GM21360 (cell line): ENCODE measurements around the gene CCT2.
"Not testable (repeated sequence)": the region's sequence is repeated elsewhere in the genome, so short reads cannot be mapped to it uniquely, and the experiment has no call there.

ENCODE experiments used
- ATAC-seq: cut with Tn5 transposase; IDR thresholded peaks from one replicate; pipeline ENCODE4 v1.9.1; 2021; ENCODE audit warnings: mild to moderate bottlenecking, moderate library complexity; ENCODE audit not compliant: unreplicated experiment

Gene CCT2

DNA sequence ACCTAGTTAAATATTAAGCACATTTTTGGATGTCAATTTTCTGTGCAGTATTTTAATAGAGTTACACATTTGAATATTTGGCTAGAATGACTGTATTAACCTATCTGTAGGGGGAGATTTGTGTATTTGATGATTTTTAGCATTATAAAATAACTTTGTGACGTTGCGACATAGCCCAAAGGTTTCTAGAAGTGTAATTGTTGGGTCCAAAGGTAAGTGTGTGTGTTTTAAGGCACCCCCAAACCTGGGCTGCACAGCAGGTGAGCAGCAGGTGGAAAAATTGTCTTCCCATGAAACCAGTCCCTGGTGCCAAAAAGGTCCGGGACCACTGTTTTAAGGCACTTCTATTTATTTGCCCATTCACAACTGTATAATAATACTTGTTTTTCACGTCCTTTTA, 3.3 kb downstream of the CCT2 start:
- ATAC-seq: no peak

DNA sequence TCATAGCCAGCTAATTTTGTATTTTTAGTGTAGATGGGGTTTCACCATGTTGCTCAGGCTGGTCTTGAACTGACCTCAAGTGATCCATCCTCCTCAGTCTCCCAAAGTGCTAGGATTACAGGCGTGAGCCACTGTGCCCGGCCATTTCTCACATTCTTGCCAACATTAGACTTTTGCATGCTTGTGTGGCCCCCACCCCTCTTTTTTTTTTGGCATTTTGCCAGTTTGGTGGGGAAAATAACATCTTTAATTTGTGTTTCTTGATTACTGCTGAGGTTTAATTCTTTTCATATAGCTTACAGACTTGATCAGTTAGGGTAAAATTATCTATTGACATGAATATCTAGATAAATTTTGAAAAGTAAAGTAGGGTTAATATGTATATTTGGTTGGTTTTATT, 3.8 kb downstream of the CCT2 start:
- ATAC-seq: no peak

DNA sequence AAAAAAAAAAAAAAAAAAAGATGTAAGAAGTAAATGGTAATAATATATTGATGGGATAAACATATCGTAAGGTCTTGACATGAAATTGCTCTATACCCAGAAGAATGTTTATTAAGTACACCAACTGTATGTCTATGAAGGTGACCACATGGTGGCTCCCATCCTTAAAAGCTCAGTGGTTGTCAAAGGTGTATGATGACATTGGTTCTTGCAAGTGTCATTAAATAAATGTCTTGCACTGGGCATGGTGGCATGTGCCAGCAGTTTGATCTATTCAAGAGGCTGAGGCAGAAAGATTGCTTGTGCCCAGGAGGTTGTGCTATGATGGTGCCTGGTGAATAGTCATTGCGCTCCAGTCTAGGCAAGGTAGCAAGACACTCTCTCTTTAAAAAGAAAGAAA, 10.4 kb downstream of the CCT2 start:
- ATAC-seq: no peak

DNA sequence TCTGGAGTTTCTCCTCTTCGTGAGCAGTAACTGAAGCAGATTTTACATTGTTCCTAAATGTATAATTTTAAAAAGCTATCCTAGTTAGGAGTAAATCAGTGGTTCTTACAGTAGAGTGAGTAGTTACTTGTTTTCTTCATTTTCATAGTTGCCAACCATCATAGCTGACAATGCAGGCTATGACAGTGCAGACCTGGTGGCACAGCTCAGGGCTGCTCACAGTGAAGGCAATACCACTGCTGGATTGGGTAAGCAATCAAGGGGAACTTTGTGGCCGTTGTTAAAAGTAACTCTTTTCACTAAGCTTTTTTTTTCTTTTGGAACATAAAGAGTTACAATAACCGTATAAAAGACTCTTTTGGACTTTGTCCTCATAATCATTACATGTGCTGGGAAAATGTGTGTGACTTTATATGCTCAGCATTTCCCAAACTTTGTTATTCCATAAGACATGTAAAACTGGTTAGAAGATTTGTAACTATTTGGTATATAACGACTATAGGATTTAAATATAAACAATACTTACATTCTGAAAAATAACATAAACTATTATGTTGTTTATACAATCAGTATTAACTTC, 13.0 kb downstream of the CCT2 start:
- ATAC-seq: no peak

DNA sequence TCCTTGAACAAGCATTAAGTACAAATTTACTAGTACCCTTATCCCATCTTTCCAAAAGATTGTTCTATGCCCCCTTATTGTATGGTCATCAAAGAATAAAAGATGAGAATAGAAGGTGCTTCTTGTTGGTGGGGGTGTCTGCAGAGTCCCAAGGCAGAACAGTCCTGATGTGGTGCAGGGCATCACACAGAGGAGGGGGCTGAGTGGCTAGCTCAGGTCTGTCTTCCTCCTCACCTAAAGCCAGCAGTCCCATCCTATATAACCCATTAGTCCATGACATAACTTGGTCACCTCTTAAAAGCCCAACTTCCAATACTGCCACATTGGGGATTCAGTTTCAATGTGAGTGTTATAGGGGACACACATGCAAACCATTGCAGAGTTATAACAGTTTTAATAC, 15.5 kb downstream of the CCT2 start:
- ATAC-seq: no peak

DNA sequence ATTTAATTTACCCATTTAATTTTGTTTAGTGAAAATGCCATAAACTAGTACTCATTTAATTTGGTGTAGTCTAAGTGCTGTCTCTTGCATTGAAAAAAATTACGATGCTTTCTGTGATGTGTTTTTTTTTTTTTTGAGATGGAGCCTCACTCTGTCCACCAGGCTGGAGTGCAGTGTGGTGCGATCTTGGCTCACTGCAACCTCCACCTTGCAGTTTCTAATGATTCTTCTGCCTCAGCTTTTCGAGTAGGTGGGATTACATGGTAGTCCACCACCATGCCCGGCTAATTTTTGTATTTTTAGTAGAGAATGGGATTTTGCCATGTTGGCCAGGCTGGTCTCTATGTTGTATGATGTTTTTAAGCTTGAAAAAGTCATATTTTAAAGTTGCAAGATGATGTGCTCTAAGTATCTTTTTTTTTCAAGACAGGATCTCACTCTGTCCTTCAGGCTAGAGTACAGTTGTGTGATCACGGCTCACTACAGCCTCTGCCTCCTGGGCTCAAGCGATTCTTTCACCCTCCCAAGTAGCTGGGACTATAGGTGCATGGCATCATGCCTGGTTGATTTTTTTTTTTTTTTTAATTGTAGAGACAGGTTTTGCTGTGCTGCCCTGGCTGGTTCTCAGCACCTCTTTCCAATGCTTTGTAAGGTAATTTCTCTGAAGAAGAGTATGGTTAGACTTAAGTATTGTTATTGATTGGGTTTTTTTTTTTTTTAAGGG, 16.9 kb downstream of the CCT2 start:
- no peak for ATAC-seq

DNA sequence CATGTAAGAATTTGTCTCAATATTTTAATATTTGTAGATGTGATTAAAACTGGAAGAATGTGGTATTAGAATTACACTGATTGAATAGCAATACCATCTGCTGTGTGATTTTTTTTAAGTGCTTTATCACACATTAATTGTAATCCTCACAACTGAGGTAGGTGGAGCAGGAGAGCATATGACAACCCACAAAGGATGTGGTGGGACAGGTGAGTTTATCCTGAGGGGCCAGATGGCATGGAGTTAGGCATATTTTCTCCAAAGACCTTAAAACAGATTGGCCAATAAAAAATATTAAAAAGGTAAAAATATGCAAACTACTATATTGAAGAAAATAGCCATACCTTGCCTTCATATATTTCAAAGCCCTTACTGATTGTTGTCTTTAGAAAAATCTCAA, 17.7 kb downstream of the CCT2 start:
- no peak for ATAC-seq

DNA sequence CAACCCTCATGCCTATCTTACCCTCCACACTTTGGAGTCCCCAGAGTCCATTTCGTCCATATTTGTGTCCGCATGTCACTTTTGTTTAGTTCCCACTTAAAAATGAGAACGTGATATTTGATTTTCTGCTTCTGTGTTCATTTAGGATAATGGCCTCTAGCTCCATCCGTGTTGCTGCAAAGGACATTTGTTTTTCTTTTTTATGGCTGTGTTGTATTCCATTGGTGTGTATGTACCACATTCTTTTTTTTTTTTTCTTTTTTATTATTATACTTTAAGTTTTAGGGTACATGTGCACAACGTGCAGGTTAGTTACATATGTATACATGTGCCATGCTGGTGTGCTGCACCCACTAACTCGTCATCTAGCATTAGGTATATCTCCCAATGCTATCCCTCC, 18.3 kb downstream of the CCT2 start:
- not testable (repeated sequence) for ATAC-seq

DNA sequence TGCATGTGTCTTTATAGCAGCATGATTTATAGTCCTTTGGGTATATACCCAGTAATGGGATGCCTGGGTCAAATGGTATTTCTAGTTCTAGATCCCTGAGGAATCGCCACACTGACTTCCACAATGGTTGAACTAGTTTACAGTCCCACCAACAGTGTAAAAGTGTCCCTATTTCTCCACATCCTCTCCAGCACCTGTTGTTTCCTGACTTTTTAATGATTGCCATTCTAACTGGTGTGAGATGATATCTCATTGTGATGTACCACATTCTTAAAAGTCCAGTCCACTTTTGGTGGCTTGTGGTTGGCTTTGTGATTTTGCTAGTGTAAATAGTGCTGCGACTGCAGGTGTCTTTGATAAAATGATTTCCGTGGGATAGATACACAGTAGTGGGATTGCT, 19.0 kb downstream of the CCT2 start:
- ATAC-seq: not testable (repeated sequence)

DNA sequence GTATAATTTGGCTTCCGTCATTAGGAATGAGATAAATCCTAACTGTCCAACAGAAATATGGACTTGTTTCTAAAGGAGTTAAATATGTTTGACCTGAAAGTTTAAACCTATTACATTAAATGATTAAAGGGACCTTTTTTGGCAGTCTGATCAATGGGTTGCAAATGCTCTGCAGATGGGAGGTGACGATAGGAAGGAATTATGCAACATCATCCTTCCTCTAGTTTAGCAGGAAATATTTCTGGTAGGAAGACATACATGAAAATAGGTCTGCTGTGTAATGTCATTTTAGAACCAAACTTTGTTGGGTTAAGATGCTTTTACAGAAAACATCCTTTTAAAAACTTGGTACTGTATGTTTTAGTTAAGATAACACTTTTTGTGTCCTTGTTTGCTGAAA, 22.9 kb downstream of the CCT2 start:
- no peak for ATAC-seq

DNA sequence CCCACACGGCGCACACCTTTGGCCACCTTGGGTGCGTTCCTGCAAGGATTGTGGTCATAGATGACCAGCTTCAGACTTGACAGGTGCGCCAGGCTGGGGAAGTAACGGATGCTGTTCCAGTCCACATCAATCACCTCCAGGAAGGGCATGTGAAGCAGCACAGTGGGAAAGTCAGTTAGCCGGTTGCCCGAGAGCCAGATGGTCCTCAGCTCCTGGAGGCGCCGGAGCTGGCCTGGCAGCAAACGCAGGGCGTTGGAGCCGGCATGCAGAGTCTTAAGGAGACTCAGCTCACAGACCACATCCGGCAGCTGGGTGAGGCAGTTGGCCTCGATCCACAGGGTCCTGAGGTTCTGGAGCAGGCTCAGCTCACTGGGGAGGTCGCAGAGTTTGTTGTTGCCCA, 24.9 kb downstream of the CCT2 start:
- no peak for ATAC-seq

DNA sequence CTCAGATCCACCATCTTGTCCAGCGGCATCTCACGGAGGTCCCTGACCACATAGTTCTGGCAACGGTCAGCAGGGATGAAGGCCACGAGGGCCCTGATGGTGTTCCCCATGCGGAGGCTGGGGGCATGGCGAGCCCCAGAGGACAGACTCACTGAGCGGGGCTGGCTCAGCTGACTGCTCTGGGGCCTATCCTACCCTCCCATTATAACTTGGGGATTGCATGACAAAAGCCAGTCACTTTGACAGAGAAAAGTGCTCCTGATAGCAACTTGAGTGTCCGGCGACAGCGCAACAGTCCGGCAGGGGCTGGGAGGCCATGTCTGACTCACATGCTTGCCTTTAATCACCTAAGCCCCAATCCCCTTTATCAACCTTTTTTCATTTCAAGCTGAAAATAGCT, 25.5 kb downstream of the CCT2 start, which contains the start of gene LRRC10:
Gene LRRC10, minus strand, starts transcription at position 179 of the 400 bp plus-strand sequence. Its CDS starts 69 bp downstream, at position 110.
- ATAC-seq: no peak

DNA sequence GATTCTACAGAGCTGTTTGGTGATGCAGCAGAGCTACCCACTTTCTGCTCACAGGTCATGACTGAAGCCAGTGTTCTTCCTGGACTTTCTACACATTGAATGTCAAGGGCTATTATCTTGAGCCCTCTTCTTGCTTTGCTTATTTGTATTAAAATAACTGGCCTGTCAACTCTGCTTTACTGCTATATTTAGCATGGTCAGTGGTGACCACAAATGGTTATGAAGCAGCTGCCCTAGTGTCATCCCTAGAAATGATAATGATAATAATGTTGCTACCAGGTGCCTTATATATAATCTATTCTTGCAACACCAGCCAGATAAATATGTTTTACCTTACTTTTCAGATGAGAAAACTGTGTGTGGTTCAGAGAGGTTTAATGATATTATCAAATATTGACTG, 28.1 kb downstream of the CCT2 start:
- no peak for ATAC-seq

DNA sequence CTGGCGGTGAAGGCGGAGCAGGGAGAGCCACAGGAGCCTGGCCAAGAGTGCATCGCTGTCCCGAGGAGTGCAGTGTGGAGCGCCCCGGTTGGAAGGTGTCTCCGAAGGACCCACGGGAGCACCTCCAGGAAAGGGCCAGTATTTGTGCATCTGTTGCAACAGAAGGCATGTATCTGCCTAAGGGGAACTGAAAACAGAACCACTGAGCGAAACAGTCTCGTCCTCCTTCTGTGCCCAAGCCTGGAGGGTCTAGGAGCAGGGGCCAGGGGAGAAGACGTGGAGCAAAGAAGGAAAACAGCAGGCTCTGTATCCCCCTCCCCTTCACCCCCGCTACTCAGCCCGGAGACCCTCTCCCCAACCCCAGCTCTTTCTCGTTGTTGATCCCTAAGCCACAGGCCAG, 30.8 kb downstream of the CCT2 start:
- ATAC-seq: no peak

DNA sequence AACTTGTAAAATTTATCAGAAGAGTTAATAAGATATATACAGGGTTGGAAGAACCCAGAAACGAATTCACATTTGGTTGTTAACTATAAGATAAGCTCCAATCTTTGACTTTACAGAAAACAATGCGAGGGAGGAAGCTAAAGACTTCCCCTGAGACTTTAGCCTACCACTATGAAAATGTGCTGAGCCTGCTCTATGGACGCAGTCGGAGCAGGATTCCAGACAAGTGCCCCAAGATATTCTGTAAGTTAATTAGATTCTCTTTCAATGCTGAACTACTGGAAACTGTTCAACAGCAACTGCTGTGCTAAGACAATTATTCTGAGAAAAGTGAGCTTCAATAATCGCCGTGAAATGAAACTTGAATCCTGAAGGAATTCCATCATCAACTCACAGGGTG, 33.8 kb downstream of the CCT2 start:
- no peak for ATAC-seq

DNA sequence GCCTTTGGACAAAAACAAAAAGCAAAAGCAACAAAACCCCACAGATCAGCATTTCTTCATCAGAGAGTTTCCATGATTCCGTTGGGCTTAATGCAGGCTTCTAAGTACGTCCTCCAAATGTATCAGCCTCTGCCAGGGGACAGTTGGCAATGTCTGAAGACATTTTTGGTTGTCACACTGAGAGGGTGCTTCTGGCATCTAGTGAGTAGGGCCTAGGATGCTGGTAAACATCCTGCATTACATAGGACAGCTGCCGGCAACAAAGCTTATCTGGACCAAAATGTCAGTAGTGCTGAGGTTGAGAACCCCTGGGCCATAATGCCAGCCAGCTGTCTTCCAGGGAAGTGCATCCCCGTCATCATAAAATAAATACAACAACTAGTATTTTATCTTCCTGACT, 34.8 kb downstream of the CCT2 start:
- ATAC-seq: no peak

DNA sequence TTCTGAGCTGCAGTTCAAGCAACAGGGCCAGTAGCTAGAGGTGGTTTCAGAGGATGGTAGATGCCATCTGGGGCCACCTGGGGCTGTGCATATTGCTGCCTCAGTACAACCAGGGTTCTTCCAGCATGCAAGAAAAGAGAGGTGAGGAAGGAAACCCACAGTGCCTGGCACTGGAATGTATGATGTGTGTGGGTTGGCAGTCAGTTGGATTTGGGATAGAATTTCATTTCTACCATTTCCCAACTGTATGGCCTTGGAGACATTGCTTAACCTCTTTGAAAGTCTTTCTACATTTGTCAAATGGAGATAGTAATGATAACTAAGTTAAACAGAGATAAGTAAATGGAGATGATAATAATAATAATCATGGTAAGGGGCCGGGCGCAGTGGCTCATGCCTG, 35.7 kb downstream of the CCT2 start:
- ATAC-seq: no peak

DNA sequence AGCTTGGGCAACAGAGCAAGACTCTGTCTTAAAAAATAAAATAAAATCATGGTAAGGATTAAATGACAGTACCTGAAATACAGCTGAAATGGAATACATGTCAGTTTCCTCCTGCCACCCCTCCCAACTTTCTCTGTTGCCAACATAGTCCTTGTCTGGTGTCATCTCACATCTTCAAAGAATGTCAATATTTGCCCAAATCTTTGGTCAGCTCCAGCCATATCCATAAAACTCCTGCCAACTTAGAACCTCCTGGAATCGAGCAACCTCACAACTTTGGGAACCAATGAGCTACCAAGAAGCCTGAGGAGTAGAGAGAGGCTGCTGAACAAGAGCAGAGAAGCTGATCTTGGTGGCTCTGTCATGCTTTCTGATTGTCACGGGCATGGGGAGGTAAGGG, 36.3 kb downstream of the CCT2 start:
- no peak for ATAC-seq

DNA sequence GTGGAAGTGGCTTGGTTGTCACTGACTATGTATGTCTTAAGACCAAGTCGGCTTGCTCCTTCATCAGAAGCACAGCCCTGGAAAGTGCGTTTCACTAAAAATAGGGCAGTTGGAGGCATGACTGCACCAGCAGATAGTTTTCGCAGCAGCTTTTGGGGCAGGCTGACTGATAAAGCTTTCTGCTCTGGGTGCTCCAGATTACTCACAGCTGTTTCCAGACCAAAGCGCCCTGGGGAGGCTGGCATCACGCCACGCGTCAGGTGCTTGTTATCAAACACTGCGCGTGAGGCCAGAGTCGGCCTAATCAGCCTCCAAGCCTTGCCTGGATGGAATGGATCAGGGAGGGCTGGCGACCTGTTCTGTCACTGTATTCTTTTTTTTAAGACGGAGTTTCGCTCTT, 38.7 kb downstream of the CCT2 start:
- ATAC-seq: no peak

DNA sequence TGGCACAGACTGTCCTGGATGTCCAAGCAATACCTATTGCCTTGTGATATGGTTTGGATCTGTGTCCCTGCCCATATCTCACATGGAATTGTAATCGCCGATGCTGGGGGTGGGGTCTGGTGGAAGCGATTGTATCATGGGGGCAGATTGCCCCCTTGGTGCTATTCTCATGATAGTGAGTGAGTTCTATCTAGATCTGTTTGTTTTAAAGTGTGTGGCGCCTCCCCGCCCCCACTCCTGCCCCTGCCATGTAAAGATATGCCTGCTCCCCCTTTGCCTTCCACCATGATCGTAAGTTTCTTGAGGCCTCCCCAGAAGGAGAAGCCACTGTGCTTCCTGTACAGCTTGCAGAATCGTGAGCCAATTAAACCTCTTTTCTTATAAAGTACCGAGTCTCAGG, 42.2 kb downstream of the CCT2 start:
- ATAC-seq: no peak

DNA sequence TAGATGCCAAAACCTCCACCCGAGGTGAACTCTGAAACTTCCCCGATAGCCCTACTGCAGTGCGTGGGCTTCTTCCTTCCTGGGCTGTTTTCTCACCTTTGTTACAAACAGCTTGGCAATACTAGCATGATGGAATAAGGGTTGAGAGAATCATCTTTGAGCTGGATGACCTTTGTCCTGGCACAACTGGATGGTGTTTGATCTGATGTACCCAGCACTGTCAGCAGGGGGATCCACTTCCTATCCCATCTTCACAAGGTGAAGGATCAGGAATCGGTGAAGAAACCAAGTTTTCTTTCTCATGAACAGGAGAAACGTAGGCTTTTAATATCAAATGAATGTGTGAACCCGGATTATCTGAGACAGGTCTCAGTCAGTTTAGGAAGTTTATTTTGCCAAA, 44.9 kb downstream of the CCT2 start:
- ATAC-seq: no peak

DNA sequence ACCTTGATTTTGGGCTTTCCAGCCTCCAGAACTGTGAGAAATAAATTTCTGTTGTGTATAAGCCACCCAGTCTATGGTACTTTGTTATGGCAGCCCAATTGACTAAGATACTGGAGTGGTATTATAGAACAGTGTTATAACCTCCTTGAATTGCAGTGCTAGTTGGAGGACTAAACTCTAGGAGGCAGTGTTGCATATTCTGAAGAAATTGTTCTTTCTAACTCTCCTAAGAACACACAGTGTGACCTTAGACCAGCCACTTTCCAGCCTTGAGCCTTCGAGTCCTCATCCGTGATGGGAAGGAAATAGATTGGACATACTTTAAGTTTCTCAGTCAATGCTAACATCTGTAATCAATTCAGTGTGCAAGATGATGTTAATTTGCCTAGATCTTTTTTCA, 47.8 kb downstream of the CCT2 start:
- no peak for ATAC-seq
